ENCODE results near the gene ZNF580. TPM values are rescaled to one million over a fixed set of nuclear protein-coding genes. Genes with fewer than 3 reads are reported as not detected.
A peak's percentile ranks its signal among the peaks of the same experiment; 100 is the strongest.

The ZNF580 gene
- total RNA-seq, 1 experiment from 2014 or later, result 32.0 TPM

DNA sequence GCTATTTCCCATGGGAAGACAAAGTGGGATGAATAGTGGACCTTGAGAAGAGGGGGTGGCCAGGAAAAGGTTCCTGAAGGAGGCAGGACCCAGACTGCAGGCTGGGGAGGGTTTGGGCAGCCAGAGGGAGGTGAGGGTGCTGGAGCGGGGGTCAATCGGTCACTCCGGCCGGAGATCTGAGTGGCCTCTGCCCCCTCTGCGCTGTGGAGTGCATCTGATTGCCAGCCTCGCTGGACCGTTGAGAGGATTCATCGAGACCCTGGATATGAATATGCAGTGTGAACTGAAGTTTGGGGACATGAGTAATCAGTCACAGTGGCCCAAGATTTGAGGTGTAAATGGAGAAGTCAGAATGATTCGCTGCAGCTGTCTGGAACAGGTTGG is 5.5 kb upstream of the ZNF580 start:
- peaks cover 16% of the 10 kb centered on the region for H3K36me3 Mint-ChIP-seq
- ChIA-PET CTCF (interaction anchor here (0.5 to 2.9 kb wide), 9 partner anchors 11 to 131 kb away, joined by 3 to 14 read pairs (median 6); partner anchors contain the start of genes CCDC106 and ZNF784), POLR2A (no interaction called here)
- TF ChIP-seq TP53 (CRISPR knock-in tag; IDR thresholded peaks at IDR 0.05), result no peak
- TF ChIP-seq, protein P1, sequence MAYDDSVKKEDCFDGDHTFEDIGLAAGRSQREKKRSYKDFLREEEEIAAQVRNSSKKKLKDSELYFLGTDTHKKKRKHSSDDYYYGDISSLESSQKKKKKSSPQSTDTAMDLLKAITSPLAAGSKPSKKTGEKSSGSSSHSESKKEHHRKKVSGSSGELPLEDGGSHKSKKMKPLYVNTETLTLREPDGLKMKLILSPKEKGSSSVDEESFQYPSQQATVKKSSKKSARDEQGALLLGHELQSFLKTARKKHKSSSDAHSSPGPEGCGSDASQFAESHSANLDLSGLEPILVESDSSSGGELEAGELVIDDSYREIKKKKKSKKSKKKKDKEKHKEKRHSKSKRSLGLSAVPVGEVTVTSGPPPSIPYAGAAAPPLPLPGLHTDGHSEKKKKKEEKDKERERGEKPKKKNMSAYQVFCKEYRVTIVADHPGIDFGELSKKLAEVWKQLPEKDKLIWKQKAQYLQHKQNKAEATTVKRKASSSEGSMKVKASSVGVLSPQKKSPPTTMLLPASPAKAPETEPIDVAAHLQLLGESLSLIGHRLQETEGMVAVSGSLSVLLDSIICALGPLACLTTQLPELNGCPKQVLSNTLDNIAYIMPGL (CRISPR knock-in tag; IDR thresholded peaks at IDR 0.05), result 0 out of 2 replicates have a peak, but pooled peaks have one; percentile 3
- peaks cover 4% of the 10 kb centered on the region for H3K9me3 Mint-ChIP-seq
- peak overlapping the region; percentile 99 for H3K27ac Mint-ChIP-seq
- H3K27me3 Mint-ChIP-seq (ENCODE audit: low read depth), result peaks cover 6% of the 10 kb centered on the region
- peak overlapping the region; percentile 100 for H3K4me3 Mint-ChIP-seq
- no peak for DNase-seq (ENCODE audit: low spot score)
- H3K4me1 Mint-ChIP-seq, result peaks cover 33% of the 10 kb centered on the region
- no peak for ATAC-seq

DNA sequence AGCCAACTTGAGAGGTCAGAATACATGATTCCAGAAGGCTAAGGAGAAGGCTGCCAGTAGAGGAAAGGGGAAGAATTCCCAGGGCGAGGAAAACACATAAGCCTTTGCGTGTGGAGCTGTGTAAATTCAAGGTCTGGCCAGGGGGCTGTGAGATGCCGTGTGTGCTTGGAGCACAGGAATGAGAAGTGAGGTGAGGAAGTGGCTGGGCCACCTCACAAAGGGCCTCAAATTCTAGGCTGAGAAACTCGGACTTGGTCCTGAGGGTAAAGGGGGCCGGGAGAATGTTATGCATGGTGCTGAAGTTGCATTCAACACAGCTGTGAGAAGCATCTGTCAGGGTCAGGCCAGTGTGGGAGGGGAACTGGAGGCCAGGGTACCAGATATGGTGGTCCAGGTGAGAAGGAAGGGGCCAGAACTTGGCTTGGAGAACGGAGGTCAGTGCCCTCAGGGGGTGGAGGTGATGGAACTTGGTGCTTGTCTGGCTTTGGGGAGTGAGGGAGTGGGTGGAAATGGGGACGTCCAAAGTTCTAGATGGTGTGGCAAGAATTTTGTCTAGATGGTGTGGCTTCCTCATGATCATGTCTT is 4.9 kb upstream of the ZNF580 start:
- peaks cover 9% of the 10 kb centered on the region for H3K27me3 Mint-ChIP-seq (ENCODE audit: low read depth)
- H3K4me1 Mint-ChIP-seq, result peaks cover 35% of the 10 kb centered on the region
- peak overlapping the region; percentile 100 for H3K4me3 Mint-ChIP-seq
- CTCF ChIA-PET, result interaction anchor here (0.5 to 2.9 kb wide), 5 partner anchors 11 to 1198 kb away, joined by 3 to 10 read pairs (median 3); partner anchors contain the start of gene ZNF784
- peaks cover 4% of the 10 kb centered on the region for H3K9me3 Mint-ChIP-seq
- TF ChIP-seq E2F1 (CRISPR knock-in tag; IDR thresholded peaks at IDR 0.05) (no peak), SMAD3 (CRISPR knock-in tag; IDR thresholded peaks at IDR 0.05; ENCODE audit: borderline replicate concordance) (no peak), ZMAT4 (CRISPR knock-in tag; IDR thresholded peaks at IDR 0.05) (no peak), ZNF121 (CRISPR knock-in tag; IDR thresholded peaks at IDR 0.05) (no peak), ZNF416 (CRISPR knock-in tag; IDR thresholded peaks at IDR 0.05) (no peak), FOXJ3 (CRISPR knock-in tag; IDR thresholded peaks at IDR 0.05; ENCODE audit: borderline replicate concordance) (no peak), ZNF423 (CRISPR knock-in tag; IDR thresholded peaks at IDR 0.05) (no peak), KAT7 (CRISPR knock-in tag; IDR thresholded peaks at IDR 0.05; ENCODE audit: borderline replicate concordance) (no peak), TCF7 (CRISPR knock-in tag; IDR thresholded peaks at IDR 0.05; ENCODE audit: low read depth) (no peak), E2F4 (CRISPR knock-in tag; IDR thresholded peaks at IDR 0.05; ENCODE audit: borderline replicate concordance, low read depth) (no peak)
- TF ChIP-seq, protein P2, sequence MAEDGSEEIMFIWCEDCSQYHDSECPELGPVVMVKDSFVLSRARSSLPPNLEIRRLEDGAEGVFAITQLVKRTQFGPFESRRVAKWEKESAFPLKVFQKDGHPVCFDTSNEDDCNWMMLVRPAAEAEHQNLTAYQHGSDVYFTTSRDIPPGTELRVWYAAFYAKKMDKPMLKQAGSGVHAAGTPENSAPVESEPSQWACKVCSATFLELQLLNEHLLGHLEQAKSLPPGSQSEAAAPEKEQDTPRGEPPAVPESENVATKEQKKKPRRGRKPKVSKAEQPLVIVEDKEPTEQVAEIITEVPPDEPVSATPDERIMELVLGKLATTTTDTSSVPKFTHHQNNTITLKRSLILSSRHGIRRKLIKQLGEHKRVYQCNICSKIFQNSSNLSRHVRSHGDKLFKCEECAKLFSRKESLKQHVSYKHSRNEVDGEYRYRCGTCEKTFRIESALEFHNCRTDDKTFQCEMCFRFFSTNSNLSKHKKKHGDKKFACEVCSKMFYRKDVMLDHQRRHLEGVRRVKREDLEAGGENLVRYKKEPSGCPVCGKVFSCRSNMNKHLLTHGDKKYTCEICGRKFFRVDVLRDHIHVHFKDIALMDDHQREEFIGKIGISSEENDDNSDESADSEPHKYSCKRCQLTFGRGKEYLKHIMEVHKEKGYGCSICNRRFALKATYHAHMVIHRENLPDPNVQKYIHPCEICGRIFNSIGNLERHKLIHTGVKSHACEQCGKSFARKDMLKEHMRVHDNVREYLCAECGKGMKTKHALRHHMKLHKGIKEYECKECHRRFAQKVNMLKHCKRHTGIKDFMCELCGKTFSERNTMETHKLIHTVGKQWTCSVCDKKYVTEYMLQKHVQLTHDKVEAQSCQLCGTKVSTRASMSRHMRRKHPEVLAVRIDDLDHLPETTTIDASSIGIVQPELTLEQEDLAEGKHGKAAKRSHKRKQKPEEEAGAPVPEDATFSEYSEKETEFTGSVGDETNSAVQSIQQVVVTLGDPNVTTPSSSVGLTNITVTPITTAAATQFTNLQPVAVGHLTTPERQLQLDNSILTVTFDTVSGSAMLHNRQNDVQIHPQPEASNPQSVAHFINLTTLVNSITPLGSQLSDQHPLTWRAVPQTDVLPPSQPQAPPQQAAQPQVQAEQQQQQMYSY (CRISPR knock-in tag; IDR thresholded peaks at IDR 0.05), result no peak
- TF ChIP-seq, protein P3, sequence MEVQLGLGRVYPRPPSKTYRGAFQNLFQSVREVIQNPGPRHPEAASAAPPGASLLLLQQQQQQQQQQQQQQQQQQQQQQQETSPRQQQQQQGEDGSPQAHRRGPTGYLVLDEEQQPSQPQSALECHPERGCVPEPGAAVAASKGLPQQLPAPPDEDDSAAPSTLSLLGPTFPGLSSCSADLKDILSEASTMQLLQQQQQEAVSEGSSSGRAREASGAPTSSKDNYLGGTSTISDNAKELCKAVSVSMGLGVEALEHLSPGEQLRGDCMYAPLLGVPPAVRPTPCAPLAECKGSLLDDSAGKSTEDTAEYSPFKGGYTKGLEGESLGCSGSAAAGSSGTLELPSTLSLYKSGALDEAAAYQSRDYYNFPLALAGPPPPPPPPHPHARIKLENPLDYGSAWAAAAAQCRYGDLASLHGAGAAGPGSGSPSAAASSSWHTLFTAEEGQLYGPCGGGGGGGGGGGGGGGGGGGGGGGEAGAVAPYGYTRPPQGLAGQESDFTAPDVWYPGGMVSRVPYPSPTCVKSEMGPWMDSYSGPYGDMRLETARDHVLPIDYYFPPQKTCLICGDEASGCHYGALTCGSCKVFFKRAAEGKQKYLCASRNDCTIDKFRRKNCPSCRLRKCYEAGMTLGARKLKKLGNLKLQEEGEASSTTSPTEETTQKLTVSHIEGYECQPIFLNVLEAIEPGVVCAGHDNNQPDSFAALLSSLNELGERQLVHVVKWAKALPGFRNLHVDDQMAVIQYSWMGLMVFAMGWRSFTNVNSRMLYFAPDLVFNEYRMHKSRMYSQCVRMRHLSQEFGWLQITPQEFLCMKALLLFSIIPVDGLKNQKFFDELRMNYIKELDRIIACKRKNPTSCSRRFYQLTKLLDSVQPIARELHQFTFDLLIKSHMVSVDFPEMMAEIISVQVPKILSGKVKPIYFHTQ (CRISPR knock-in tag; IDR thresholded peaks at IDR 0.05), result no peak
- TF ChIP-seq, protein P4, sequence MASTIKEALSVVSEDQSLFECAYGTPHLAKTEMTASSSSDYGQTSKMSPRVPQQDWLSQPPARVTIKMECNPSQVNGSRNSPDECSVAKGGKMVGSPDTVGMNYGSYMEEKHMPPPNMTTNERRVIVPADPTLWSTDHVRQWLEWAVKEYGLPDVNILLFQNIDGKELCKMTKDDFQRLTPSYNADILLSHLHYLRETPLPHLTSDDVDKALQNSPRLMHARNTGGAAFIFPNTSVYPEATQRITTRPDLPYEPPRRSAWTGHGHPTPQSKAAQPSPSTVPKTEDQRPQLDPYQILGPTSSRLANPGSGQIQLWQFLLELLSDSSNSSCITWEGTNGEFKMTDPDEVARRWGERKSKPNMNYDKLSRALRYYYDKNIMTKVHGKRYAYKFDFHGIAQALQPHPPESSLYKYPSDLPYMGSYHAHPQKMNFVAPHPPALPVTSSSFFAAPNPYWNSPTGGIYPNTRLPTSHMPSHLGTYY (CRISPR knock-in tag; IDR thresholded peaks at IDR 0.05), result no peak
- TF ChIP-seq, protein P5, sequence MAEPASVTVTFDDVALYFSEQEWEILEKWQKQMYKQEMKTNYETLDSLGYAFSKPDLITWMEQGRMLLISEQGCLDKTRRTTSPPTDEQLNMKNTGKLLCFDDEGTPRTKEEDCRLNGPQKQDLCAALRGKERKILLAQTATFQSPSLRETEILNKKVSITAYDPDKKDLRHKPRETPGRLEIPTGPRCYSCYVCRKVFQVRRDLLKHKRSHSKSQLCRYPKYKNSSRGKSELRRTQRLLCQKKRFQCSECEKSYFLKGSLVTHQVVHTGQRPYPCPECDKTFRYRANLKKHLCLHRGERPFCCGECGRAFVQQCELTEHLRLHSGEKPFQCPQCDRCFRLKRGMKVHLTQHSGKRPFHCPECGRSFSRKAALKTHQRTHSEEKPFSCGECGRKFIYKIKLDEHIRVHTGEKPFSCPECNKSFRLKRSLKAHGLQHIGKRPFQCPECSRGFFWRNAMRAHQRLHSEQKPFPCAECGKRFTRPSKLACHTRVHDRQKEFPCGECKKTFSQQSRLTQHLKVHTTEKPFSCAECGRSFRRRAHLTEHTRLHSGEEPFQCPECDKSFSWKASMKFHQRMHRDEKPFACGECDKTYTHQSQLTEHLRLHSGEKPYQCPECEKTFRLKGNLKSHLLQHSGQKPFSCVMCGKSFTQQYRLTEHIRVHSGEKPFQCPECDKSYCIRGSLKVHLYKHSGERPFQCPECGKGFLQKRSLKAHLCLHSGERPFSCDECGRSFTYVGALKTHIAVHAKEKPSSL (CRISPR knock-in tag; conservative IDR thresholded peaks at IDR 0.05), result no peak
- peaks cover 16% of the 10 kb centered on the region for H3K36me3 Mint-ChIP-seq
- ATAC-seq (no peak), DNase-seq (ENCODE audit: low spot score) (no peak)
- peak overlapping the region; percentile 99 for H3K27ac Mint-ChIP-seq
- POLR2A ChIA-PET, result no interaction called here

Data from WTC11 (cell line).